GM06990 (cell line): Measurements from ENCODE around the gene NUP43.

Experiments used
- DNase-seq: peaks from one replicate; pipeline ENCODE4 v3.0.0-alpha.2; 2011; ENCODE audit not compliant: insufficient read length; ENCODE audit errors: extremely low read depth
- H3K27me3 ChIP-seq: replicated peaks from 2 replicates; pipeline ENCODE4 v1.6.0; 2011; ENCODE audit warnings: low read length; ENCODE audit not compliant: control insufficient read depth, insufficient read depth
- H3K36me3 ChIP-seq: 2 replicates; pipeline ENCODE4 v1.5.1; 2011; ENCODE audit warnings: low read length; ENCODE audit not compliant: control insufficient read depth, insufficient read depth
- H3K4me3 ChIP-seq: replicated peaks from 2 replicates; pipeline ENCODE4 v1.5.1; 2011; ENCODE audit warnings: low read depth, mild to moderate bottlenecking, control low read depth, low read length
- TF ChIP-seq, protein P1 (sequence below): IDR thresholded peaks from 2 replicates; pipeline ENCODE4 v1.5.1; 2011; ENCODE audit warnings: low read length, control low read depth, mild to moderate bottlenecking, inconsistent platforms; ENCODE audit not compliant: insufficient read depth, poor library complexity, severe bottlenecking

Gene NUP43

DNA sequence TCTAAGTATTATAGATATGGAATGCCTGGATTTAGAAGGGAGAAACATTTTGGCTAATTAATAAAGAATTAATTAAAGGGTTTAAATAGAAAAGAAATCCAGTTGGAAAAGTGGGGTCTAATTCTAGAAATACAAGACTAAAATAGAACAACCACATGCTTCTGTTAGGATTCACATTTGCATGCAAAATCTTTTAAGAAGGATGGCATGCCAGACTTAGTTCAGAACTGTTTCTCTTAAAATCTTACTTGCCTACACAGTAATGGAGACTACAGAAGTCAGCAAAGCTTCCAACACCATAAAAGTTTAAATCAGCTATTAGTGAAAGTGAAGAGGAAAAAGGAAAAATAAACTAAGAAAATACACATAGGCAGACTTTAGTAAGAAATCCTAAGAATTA is 65.1 kb downstream of the NUP43 start:
- DNase-seq, result no peak
- no peak overlapping the region for H3K4me3 ChIP-seq
- H3K27me3 ChIP-seq, result no peaks in the 10 kb centered on the region
- peaks cover 15% of the 10 kb centered on the region for H3K36me3 ChIP-seq
- TF ChIP-seq, protein P1, sequence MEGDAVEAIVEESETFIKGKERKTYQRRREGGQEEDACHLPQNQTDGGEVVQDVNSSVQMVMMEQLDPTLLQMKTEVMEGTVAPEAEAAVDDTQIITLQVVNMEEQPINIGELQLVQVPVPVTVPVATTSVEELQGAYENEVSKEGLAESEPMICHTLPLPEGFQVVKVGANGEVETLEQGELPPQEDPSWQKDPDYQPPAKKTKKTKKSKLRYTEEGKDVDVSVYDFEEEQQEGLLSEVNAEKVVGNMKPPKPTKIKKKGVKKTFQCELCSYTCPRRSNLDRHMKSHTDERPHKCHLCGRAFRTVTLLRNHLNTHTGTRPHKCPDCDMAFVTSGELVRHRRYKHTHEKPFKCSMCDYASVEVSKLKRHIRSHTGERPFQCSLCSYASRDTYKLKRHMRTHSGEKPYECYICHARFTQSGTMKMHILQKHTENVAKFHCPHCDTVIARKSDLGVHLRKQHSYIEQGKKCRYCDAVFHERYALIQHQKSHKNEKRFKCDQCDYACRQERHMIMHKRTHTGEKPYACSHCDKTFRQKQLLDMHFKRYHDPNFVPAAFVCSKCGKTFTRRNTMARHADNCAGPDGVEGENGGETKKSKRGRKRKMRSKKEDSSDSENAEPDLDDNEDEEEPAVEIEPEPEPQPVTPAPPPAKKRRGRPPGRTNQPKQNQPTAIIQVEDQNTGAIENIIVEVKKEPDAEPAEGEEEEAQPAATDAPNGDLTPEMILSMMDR, result no peak

DNA sequence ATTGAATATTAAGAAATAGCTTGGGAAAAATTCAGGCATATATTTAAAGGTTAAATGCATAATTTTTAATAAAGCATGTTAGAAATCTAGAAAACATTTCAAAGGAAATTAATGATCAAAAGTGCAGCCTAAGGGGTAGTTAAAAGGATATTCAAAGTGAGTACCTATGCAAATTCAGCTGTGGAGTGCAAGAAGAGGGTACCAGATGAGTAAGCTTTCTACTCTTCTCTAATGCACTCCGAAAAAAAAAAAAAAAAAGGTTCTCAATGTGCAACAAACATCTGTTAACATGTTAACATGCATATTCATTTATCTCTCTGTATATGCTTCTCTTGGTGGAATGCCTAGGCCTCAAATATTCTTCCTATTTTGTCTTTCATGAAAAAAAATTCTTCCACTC is 65.8 kb downstream of the NUP43 start:
- Histone ChIP-seq H3K27me3 (no peaks in the 10 kb centered on the region), H3K4me3 (no peak overlapping the region), H3K36me3 (peaks cover 16% of the 10 kb centered on the region)
- TF ChIP-seq, protein P1, result no peak
- DNase-seq, result no peak
